MM.1S (cell line): ENCODE data around the gene ZNF488.

Experiments used
- DNase-seq: peaks from one replicate; pipeline ENCODE4 v3.0.0-alpha.2; 2015
- H2AFZ ChIP-seq: fragments of 300-600 bp; sonication (generic); 2 replicates; pipeline ENCODE4 v1.6.0; 2016; ENCODE audit warnings: antibody characterized with exemption, low read length
- H3F3A ChIP-seq: fragments of 300-600 bp; sonication (generic); 2 replicates; pipeline ENCODE4 v1.6.1; 2016; ENCODE audit warnings: mild to moderate bottlenecking, antibody characterized with exemption, low read length, moderate library complexity, mixed read lengths; ENCODE audit not compliant: insufficient read depth
- H3K27ac ChIP-seq: fragments of 300-600 bp; sonication (generic); 2 replicates; pipeline ENCODE4 v1.5.1; 2016; ENCODE audit warnings: mild to moderate bottlenecking, low read length
- H3K27me3 ChIP-seq: fragments of 300-600 bp; sonication (generic); replicated peaks from 2 replicates; pipeline ENCODE4 v1.6.0; 2016; ENCODE audit warnings: low read length; ENCODE audit not compliant: insufficient read depth
- H3K36me3 ChIP-seq: fragments of 300-600 bp; sonication (generic); replicated peaks from 2 replicates; pipeline ENCODE4 v1.6.1; 2016; ENCODE audit warnings: mild to moderate bottlenecking, low read length, mixed read lengths; ENCODE audit not compliant: insufficient read depth
- H3K4me1 ChIP-seq: fragments of 300-600 bp; sonication (generic); 2 replicates; pipeline ENCODE4 v1.6.1; 2016; ENCODE audit warnings: low read length, mixed read lengths
- H3K4me2 ChIP-seq: fragments of 300-600 bp; sonication (generic); 2 replicates; pipeline ENCODE4 v1.6.0; 2016; ENCODE audit warnings: low read depth, low read length
- H3K4me3 ChIP-seq: fragments of 300-600 bp; sonication (generic); 2 replicates; pipeline ENCODE4 v1.5.1; 2016; ENCODE audit warnings: low read length, mixed read lengths
- H3K79me2 ChIP-seq: fragments of 300-600 bp; sonication (generic); 2 replicates; pipeline ENCODE4 v1.6.1; 2016; ENCODE audit warnings: mixed run types, low read length, mixed read lengths
- H3K9ac ChIP-seq: fragments of 300-600 bp; sonication (generic); 2 replicates; pipeline ENCODE4 v1.6.1; 2016; ENCODE audit warnings: low read length, mixed read lengths
- H3K9me2 ChIP-seq: fragments of 300-600 bp; sonication (generic); replicated peaks from 2 replicates; pipeline ENCODE4 v1.6.1; 2016; ENCODE audit warnings: mild to moderate bottlenecking, low read length, mixed read lengths; ENCODE audit not compliant: insufficient read depth
- H3K9me3 ChIP-seq: fragments of 300-600 bp; sonication (generic); replicated peaks from 2 replicates; pipeline ENCODE4 v1.6.1; 2016; ENCODE audit warnings: mild to moderate bottlenecking, low read length, mixed read lengths; ENCODE audit not compliant: insufficient read depth
- H4K20me1 ChIP-seq: fragments of 300-600 bp; sonication (generic); 2 replicates; pipeline ENCODE4 v1.6.1; 2016; ENCODE audit warnings: mild to moderate bottlenecking, low read length, moderate library complexity, mixed read lengths; ENCODE audit not compliant: insufficient read depth
- CTCF ChIP-seq: fragments of 300-600 bp; sonication (generic); IDR thresholded peaks from 2 replicates; pipeline ENCODE4 v1.5.1; 2016; ENCODE audit warnings: antibody characterized with exemption, low read length, mixed read lengths
- EZH2 ChIP-seq: fragments of 300-600 bp; sonication (generic); optimal IDR thresholded peaks from 2 replicates; pipeline ENCODE3; 2017; ENCODE audit warnings: low read depth, mild to moderate bottlenecking, antibody characterized with exemption, low read length, mixed read lengths
- EZH2phosphoT487 ChIP-seq: fragments of 300-600 bp; sonication (generic); IDR thresholded peaks from 2 replicates; pipeline ENCODE4 v1.6.1; 2018; ENCODE audit warnings: antibody characterized with exemption, low read length

The ZNF488 gene

GRCh38 chr10:47403446-47404318, 19.6 kb upstream of the ZNF488 start:
- DNase-seq = no peak
- Histone ChIP-seq H3K4me3 (no peak overlapping the region), H3F3A (no peaks in the 10 kb centered on the region), H3K9me3 (no peaks in the 10 kb centered on the region), H3K4me2 (no peak overlapping the region), H3K9ac (no peak overlapping the region), H3K27ac (no peak overlapping the region), H3K36me3 (no peaks in the 10 kb centered on the region), H3K9me2 (no peaks in the 10 kb centered on the region), H3K27me3 (no peaks in the 10 kb centered on the region), H3K4me1 (no peaks in the 10 kb centered on the region), H3K79me2 (no peaks in the 10 kb centered on the region), H2AFZ (no peak overlapping the region), H4K20me1 (no peaks in the 10 kb centered on the region)
- TF ChIP-seq EZH2phosphoT487 (no peak), EZH2 (no peak), CTCF (no peak)

GRCh38 chr10:47402641-47403301, 18.7 kb upstream of the ZNF488 start:
- Histone ChIP-seq H3K4me3 (no peak overlapping the region), H3K27me3 (no peaks in the 10 kb centered on the region), H4K20me1 (no peaks in the 10 kb centered on the region), H3F3A (no peaks in the 10 kb centered on the region), H2AFZ (no peak overlapping the region), H3K4me1 (no peaks in the 10 kb centered on the region), H3K9ac (no peak overlapping the region), H3K9me3 (no peaks in the 10 kb centered on the region), H3K36me3 (no peaks in the 10 kb centered on the region), H3K9me2 (no peaks in the 10 kb centered on the region), H3K4me2 (no peak overlapping the region), H3K79me2 (no peaks in the 10 kb centered on the region), H3K27ac (no peak overlapping the region)
- no peak for DNase-seq
- TF ChIP-seq EZH2 = no peak
- no peak for TF ChIP-seq EZH2phosphoT487
- TF ChIP-seq CTCF = no peak

GRCh38 chr10:47401874-47402640, 18.0 kb upstream of the ZNF488 start:
- H3K79me2 ChIP-seq = no peaks in the 10 kb centered on the region
- H3K36me3 ChIP-seq = no peaks in the 10 kb centered on the region
- H3K4me1 ChIP-seq = no peaks in the 10 kb centered on the region
- no peaks in the 10 kb centered on the region for H3K27me3 ChIP-seq
- no peak overlapping the region for H3K4me2 ChIP-seq
- H3K4me3 ChIP-seq = no peak overlapping the region
- no peaks in the 10 kb centered on the region for H4K20me1 ChIP-seq
- no peak overlapping the region for H3K9ac ChIP-seq
- H3K9me3 ChIP-seq = no peaks in the 10 kb centered on the region
- no peak overlapping the region for H2AFZ ChIP-seq
- H3K9me2 ChIP-seq = no peaks in the 10 kb centered on the region
- no peaks in the 10 kb centered on the region for H3F3A ChIP-seq
- no peak for DNase-seq
- no peak overlapping the region for H3K27ac ChIP-seq
- TF ChIP-seq CTCF (no peak), EZH2 (no peak), EZH2phosphoT487 (no peak)
